Posterior vena cava (tissue), 2 donors: ENCODE measurements around the gene CIAO3. TPM values are rescaled to one million over a fixed set of nuclear protein-coding genes. Genes with fewer than 3 reads are reported as not detected.

Source experiments
- DNase-seq: peaks from one replicate; pipeline ENCODE4 v3.0.0-alpha.2; 2020; ENCODE audit warnings: low spot score
- intact Hi-C, 2 donors: fragments of 100-400 bp; cut with DNase I; formaldehyde crosslinking; loops; one replicate each; pipeline versions ENCODE4 v1.14.1 to v1.14.2; 2022 to 2023
- long read RNA-seq, 2 donors: library from polyadenylated mRNA; unstranded; transcript quantifications; one replicate each; pipeline ENCODE4 v2.0.0, GENCODE V29; 2020 to 2021
- total RNA-seq, 2 donors: library from RNA; stranded (reverse); fragmentation: NEBNext Ultra II Directional; extraction: Animal tissue kit (Norgen Biotek cat#: 25700); gene quantifications; one replicate each; pipeline ENCODE4 v1.2.1, GENCODE V29; 2021
- donor health status: DM: yes; HTN: yes; CAD: no.
- donor health status: DM: yes; HTN: yes; CAD: no.

The CIAO3 gene
- 10 to 100 TPM; 18.2 to 18.6 TPM for total RNA-seq
- long read RNA-seq, donor 1, transcript CIAO3-201 (11 exons, 2,112 nt), result major isoform, 9 of 18 reads
- long read RNA-seq, donor 1, partial matches to known transcripts, result 5 of 18 reads
- long read RNA-seq, donor 1, other reads (novel, unspliced or antisense), result 3 of 18 reads
- long read RNA-seq, donor 2, transcript CIAO3-201 (11 exons, 2,112 nt), result major isoform, 60 of 86 reads
- long read RNA-seq, donor 2, partial matches to known transcripts, result 14 of 86 reads
- long read RNA-seq, donor 2, other reads (novel, unspliced or antisense), result 7 of 86 reads

- intact Hi-C loops, result no loop called here
- DNase-seq, result peak; percentile 97
Measured at GRCh38 chr16:740764-741505, at the start of gene CIAO3. CIAO3 (minus strand) TSS chr16:740997; CDS start chr16:740985, 12 bp downstream.

DNA sequence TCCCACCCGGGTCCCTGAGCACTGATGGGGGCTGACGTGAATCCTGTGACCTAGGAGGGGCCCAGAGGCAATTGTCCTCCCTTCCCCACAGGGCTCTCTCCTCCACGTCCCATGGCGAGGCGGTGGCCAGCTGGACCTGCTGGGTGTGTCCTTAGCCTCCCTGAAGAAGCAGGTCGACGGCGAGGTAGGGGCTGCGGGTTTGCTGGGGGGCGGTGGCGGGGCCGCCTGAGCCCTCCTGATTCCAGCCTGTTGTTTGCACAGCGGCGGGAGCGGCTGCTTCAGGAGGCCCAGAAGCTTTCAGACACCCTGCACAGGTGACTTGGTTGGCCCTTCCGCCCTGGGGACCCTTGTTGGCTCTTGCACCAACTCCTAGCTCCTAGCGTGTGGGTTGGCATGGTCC, 49.3 kb upstream of the CIAO3 start:
- no peak for DNase-seq
- intact Hi-C loops, result no loop called here

DNA sequence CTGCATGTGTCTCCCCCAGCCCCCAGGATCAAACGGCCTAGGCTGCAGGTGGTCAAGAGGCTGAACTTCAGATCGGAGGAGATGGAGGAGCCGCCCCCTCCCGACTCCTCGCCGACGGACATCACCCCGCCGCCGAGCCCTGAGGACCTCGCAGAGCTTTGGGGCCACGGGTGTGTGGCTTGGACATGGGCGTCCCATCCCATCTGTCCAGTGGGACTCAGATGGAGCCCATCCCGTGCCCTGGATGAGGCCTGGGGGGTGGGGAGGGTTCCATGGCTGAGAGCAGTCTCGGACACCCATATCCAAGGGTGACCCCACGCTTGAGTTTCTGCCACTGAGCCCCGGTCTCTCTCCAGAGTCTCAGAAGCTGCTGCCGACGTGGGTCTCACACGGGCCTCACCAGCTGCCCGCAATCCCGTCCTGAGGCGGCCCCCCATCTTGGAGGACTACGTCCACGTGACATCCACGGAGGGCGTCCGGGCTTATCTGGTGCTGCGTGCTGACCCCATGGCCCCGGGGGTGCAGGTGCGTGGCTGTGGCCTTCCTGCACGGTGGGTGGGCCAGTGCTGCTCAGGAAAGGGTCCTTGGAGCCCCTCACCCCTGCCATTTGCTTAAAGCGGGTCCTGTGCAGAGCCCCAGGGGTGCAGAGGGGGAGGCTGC, 48.5 kb upstream of the CIAO3 start:
- intact Hi-C loops, result loop anchor here (5.0 kb wide), 1 partner anchor 77 kb away; no protein-coding TSS in a partner anchor
- no peak for DNase-seq

DNA sequence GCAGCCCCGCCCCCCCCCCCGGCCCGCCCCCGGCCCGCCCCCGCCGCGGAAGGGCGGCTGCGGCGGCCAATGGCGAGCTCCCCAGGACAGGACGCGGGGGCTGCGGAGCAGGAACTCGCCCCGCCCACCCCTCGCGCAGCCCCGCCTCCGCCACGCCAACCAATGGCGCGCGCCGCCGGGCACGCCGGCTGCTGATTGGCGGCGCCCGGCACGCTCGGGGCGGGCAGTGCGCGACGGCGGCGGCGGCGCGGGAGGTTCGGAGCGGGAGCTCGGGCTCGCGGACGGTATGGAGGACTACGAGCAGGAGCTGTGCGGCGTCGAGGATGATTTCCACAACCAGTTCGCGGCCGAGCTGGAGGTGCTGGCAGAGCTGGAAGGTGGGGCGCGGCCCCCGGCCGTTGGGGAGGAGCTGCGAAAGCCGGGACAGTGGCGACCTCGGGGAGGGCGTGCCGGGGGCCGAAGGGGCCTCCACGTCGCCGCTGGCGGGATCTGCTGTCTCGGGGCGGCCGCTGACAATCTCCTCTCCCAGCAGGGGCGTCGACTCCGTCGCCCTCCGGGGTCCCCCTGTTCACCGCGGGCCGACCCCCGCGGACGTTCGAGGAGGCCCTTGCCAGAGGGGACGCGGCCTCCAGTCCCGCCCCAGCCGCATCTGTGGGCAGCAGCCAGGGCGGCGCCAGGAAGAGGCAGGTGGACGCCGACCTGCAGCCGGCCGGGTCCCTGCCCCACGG, 47.8 kb upstream of the CIAO3 start, which contains the start of gene CHTF18:
CHTF18 (plus strand) TSS at position 222 of the 728 bp plus-strand sequence; CDS start at position 287, 65 bp downstream.
- peak; percentile 97 for DNase-seq
- intact Hi-C loops, result loop anchor here (5.0 kb wide), 1 partner anchor 76 kb away; no protein-coding TSS in a partner anchor

GRCh38 chr16:787978-788398, 47.2 kb upstream of the CIAO3 start, which contains the start of gene RPUSD1:
RPUSD1 (minus strand) TSS chr16:788381; CDS start chr16:787737, 644 bp downstream.
- DNase-seq, result no peak
- intact Hi-C loops, result loop anchor here (5.0 kb wide), 1 partner anchor 76 kb away; no protein-coding TSS in a partner anchor

DNA sequence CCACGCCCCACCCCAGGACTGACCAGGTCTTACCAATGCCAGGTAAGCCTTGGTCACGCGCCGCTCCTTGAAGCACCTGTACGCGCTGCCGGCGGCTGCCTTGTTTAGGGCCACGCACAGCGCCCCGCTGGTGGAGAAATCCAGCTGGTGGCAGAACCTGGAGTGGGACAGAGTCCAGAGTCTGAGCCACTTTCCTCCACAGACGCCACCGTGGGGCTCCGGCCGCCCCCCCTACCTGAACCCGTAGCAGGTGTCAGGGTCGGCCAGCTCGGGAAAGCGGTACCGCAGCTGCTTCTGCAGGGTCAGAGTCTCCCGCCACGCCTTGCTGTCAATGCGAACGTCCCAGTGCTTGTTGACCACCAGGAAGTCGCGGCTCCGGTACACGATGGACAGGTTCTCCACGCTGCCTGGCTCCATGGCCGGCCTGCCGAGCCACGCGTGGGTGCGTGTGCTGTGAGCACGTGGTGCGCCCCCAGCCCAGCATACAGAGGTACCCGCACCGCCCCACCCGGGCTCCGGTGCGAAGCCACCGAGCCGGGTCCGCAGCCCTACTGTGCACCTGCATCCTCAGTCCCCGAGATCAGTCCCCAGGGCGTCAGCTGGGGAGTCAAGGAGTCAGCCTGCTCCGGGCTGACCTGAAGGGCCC, 46.6 kb upstream of the CIAO3 start:
- intact Hi-C loops, result loop anchor here (5.0 kb wide), 1 partner anchor 75 kb away; no protein-coding TSS in a partner anchor
- no peak for DNase-seq

GRCh38 chr16:785563-786535, 45.1 kb upstream of the CIAO3 start:
- intact Hi-C loops, result loop anchor here (5.0 kb wide), 1 partner anchor 74 kb away; no protein-coding TSS in a partner anchor
- peak; percentile 90 for DNase-seq

- intact Hi-C loops, result no loop called here
- no peak for DNase-seq
Measured at GRCh38 chr16:784431-784830, 43.6 kb upstream of the CIAO3 start.

DNA sequence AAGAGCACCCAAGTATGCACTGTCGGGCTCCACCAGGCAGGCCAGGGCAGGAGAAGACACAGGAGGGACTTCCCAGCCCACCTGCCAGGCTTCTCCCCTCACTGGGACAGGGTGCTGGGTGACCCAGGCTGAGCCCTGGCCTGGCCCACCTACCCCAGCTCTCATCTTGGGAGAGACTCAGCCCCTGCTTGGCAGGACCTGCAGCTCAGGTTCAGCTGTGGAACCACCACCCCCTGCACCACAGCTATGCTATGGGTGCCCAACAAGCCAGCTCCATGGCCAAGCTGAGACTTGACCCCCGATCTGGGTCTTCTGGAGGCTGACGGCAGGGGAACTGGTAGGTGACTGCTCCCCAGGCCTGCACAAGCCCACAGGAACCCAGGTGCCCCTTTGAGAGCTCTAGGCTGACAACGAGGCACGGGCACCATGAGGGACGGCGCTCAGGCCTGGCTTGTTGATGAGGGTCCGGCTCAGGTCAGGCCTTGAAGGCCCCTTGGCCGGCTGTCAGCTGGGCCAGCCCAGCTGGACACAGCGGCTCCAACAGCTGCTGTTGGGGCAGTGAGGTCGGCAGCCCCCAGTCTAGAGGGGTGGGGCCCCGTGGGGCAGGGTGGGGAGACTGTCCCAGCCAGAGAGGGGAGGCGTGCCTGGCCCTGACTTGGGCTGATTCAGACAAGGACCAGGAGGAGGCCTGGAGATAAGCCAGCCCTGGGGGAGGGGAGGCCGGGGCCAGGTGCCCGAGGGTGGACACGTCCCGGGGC, 42.8 kb upstream of the CIAO3 start:
- intact Hi-C loops, result no loop called here
- DNase-seq, result no peak

- intact Hi-C loops, result no loop called here
- DNase-seq, result no peak
Measured at GRCh38 chr16:782766-783403, 42.1 kb upstream of the CIAO3 start.

- DNase-seq, result no peak
- intact Hi-C loops, result no loop called here
Measured at GRCh38 chr16:782258-782657, 41.5 kb upstream of the CIAO3 start.

DNA sequence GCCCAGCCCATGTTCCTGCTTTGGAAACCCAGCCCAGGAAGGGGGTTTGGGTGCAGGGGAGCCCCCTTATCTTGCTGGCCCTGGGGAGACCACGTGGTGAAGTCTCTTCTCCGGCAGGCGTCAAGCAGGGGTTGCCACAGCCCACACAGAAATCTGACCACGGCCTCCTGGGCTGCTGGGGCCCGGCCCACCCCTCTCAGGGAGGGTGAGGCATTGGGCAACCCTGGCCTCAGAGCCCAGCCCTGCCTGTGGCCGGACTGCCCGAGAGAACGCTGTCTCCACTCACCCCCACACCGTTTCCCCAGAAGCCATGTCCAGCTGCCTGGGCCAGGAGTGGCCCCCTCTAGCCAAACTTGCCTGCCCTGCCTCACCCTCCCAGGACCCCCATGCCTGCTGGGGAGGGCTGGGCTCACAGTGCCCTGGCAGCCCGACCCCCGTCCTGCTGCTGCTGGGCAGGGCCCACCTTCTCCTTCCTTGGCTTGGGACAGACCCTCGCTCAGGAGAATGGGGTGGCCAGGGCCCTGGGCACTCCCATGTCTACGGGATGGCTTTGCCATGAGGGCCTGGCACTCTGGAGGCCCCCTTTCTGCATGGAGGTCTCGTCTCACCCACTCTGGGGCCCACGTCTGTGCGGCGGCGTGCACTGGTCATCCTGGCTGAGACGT, 40.7 kb upstream of the CIAO3 start:
- no peak for DNase-seq
- intact Hi-C loops, result no loop called here

- intact Hi-C loops, result no loop called here
- no peak for DNase-seq
Measured at GRCh38 chr16:780296-780695, 39.5 kb upstream of the CIAO3 start.

- no peak for DNase-seq
- intact Hi-C loops, result no loop called here
Measured at GRCh38 chr16:779561-779960, 38.8 kb upstream of the CIAO3 start.

DNA sequence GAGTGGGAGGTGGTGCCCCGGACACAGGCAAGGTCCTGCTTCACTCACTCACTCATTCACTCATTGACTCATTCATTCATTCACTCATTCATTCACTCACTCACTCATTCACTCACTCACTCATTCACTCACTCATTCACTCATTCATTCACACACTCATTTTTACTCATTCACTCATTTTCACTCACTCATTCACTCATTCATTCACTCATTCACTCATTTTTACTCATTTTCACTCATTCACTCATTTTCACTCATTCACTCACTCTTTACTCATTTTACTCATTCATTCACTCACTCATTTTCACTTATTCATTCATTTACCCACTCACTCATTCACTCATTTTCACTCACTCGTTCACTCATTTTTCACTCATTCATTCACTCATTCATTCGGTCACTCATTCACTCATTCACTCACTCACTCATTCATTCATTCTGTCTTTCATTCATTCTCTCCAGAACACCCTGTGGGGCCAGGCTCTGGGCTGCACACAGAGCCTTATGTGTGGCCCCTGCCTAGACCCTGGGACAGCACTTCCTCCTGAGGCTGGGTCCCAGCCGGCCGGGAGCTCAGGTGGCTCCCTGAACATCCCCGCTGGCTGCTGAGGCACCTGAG, 38.2 kb upstream of the CIAO3 start:
- intact Hi-C loops, result no loop called here

More for the DNA sequence above, 38.2 kb upstream of the CIAO3 start:
- DNase-seq, result no peak
